VCaP (cell line): ENCODE measurements around the gene RBBP4.

Experiments used
- H3K27ac ChIP-seq: fragments of 450-650 bp; 2 replicates; pipeline ENCODE4 v1.5.1; 2017
- TF ChIP-seq, protein P1 (sequence below): fragments of 450-650 bp; conservative IDR thresholded peaks from 2 replicates; pipeline ENCODE4 v1.5.1; 2017; ENCODE audit warnings: mild to moderate bottlenecking, moderate library complexity

RBBP4 gene

DNA sequence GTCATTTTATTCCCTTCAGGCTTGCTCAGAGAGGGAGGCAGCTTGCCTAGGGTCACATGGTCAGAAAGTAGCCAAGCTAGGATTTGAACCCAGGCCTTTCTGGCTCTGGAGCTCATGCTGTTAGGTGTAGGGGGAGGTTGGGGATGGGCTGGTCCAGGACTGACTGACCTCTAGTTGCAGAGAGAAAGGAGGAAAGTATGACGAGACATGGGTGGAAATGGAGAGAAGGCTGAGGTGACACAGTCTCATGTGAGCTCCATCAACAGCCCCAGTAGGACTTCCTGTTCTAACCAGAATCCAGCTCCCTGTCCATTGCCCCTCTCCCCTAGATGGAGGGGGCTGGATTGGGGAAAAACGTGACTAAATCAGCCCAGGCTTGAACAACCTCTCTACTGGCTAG is 67.0 kb downstream of the RBBP4 start:
- H3K27ac ChIP-seq: no peak overlapping the region; the same call in 1 of the 2 replicates
- TF ChIP-seq, protein P1, sequence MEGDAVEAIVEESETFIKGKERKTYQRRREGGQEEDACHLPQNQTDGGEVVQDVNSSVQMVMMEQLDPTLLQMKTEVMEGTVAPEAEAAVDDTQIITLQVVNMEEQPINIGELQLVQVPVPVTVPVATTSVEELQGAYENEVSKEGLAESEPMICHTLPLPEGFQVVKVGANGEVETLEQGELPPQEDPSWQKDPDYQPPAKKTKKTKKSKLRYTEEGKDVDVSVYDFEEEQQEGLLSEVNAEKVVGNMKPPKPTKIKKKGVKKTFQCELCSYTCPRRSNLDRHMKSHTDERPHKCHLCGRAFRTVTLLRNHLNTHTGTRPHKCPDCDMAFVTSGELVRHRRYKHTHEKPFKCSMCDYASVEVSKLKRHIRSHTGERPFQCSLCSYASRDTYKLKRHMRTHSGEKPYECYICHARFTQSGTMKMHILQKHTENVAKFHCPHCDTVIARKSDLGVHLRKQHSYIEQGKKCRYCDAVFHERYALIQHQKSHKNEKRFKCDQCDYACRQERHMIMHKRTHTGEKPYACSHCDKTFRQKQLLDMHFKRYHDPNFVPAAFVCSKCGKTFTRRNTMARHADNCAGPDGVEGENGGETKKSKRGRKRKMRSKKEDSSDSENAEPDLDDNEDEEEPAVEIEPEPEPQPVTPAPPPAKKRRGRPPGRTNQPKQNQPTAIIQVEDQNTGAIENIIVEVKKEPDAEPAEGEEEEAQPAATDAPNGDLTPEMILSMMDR: no peak

DNA sequence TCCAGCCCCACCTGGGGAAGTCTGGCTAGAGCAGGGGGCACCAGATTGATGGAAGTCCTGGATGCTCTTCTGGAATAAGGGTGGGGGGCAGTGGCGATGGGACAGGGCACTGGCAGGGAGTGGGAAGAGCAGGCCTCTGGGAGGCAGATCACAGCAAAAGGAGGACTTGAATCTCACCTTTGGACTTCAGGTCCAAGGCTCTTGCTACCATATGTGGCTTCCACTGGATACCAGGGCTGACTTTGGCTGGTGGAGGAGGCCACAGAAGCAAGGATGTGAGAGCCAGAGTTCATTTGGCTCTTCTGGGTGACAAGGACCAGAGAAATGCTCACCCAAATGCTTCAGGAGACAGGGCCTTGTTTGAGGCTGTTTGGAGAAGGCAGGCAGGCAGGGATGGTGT is 67.5 kb downstream of the RBBP4 start:
- TF ChIP-seq, protein P1: no peak
- no peak overlapping the region for H3K27ac ChIP-seq

DNA sequence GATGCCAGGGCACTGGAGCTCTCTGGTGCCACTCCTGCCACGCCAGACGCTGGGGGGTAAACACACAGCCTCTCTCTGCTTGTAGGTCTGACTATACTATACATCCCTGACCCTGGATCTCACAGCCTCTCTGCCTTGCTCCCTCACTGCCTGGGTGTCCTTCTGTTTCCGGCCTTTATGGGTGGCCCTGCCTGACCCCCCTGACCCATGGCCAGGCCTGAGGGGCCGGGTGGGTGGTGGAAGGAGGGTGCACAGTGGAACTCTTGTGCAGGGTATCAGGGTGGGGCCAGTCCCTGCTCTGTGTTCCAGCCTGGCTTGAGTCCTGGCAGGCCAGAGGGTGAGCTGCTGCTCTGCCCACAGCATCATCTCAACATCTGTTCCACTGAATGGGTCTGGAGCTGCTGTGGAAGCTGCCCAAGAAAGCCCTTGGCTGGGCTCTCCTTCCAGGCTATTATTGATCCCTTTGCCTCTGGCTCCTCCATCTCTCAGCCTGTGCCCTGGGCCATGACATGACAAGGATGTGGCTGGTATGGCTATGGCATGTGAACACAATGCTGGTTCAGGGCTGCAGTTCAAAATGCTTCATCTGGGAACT is 68.8 kb downstream of the RBBP4 start:
- no peak overlapping the region for H3K27ac ChIP-seq
- TF ChIP-seq, protein P1: no peak

DNA sequence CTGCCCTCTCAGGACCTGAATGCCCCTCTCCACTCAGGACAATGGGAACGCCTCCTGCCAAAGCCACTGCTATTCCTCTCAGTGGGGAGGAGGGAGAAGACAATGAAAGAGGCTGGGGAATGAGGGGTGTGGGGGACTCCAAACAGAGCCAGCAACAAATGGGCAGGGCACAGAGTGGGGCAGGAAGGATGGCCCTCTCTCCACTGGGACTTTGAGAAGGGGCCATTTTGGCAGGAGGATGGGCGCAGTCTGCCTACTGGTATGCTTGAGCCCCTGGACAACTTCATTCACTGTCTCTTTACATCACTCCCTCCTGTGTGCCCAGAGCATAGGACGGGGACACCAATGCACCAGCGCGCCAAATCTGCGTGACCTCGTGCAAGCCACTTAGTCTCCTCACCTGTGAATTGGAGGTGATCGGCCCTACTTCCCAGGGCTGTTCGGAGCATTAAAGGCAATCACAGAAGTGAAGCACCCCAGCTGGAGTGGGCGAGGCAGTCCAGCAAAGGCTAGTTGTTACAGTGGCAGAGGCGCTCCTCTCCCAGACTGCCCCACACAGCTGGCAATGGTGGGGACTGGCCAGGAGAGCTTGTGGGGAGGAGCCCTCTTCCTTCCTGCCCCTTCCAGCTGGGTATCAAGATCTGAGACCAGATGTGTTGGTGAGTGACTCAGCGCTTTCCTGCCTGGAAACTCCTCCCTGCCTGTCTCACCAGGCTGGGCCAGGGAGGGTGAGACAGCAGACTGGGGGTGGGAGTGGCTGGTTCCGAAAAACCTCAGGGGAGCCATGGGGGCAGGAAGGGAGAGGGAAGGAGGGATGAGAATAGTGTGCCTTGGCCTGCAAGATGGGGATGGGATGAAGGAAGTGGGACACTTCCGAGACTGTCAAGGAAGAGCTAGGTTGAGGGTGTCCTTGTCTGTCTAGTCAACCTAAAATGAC is 73.9 kb downstream of the RBBP4 start:
- no peak overlapping the region for H3K27ac ChIP-seq

DNA sequence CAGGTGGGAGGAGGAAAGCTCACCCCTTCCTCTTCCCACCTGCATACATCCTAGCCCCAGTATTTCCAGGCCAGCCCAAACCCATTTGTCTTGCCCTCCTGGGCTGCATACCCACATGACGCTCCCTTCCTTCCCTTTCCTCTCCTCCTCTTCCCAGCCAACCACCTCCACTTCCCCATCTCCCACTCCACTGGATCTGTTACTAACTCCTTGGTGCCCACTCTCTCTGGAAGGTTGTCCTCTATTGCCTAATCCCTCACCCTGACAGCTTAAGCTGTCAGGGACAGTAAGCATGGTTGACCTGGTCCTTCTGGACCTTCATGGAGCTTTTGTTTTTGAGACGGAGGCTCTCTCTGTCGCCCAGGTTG is 74.6 kb downstream of the RBBP4 start:
- no peak overlapping the region for H3K27ac ChIP-seq
- TF ChIP-seq, protein P1: no peak

More for the DNA sequence above, 73.9 kb downstream of the RBBP4 start:
- TF ChIP-seq, protein P1: no peak

DNA sequence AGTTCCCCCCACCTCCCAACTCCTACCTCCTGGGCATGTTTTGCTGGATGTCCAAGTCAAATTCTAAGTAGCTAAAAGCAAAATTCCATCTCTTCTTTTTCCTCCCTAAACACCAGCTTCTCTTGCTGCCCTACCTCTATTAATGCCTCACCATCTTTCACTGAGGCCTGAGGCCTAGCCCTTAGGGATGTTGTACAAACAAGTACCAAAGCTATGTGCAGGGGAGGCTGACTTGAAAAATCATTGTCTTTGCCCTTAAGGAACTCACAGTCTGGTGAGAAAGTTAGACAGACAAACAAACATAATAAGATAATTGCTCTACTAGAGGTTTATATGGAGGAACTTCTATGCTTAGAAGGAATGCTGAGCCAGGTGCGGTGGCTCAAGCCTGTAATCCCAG is 76.9 kb downstream of the RBBP4 start:
- no peak overlapping the region for H3K27ac ChIP-seq
- TF ChIP-seq, protein P1: no peak

DNA sequence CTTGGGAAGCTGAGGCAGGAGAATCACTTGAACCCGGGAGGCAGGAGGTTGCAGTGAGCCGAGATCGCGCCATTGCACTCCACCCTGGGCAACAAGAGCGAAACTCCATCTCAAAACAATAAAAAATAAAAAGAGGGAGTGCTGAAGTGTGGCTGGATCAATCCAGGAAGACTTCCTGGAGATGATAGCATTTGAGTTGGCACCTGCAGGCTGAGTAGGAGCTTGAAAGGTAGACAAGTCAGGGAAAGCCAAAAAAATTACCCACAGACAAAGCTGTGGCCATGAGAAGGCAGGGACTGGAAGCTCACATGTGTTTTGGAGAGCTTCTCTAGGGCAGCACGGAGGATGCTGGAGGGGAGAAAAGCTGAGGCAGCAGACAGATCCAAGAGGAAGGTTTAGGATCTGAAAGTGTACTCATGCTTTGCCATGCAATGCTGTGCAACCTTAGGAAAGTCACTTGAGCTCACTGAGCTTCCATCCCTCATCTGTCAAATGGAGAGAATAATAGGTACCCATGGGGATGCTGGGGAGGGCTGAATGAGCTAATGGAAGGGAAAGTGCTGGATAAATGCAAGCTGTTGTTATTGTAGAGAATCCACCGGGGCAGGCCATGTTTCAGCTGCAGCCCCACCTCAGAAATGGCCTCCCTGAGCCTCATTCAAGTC is 77.5 kb downstream of the RBBP4 start:
- no peak overlapping the region for H3K27ac ChIP-seq
- TF ChIP-seq, protein P1: no peak
